HG02973 (cell line): Measurements from ENCODE around the gene MAD1L1.

Source experiments
- ATAC-seq: cut with Tn5 transposase; IDR thresholded peaks from one replicate; pipeline ENCODE4 v1.9.1; 2021; ENCODE audit warnings: moderate library complexity; ENCODE audit not compliant: unreplicated experiment

MAD1L1 gene

GRCh38 chr7:2049782-2050510, 182.8 kb downstream of the MAD1L1 start:
- no peak for ATAC-seq

GRCh38 chr7:2049111-2049781, 183.5 kb downstream of the MAD1L1 start:
- no peak for ATAC-seq

GRCh38 chr7:2048531-2048930, 184.2 kb downstream of the MAD1L1 start:
- ATAC-seq, result no peak

GRCh38 chr7:2048006-2048405, 184.7 kb downstream of the MAD1L1 start:
- ATAC-seq, result no peak

GRCh38 chr7:2046581-2047565, 185.9 kb downstream of the MAD1L1 start:
- no peak for ATAC-seq

- no peak for ATAC-seq
Observed at GRCh38 chr7:2045559-2046405, 187.0 kb downstream of the MAD1L1 start.

- no peak for ATAC-seq
Observed at GRCh38 chr7:2044883-2045471, 187.8 kb downstream of the MAD1L1 start.

GRCh38 chr7:2044311-2044882, 188.3 kb downstream of the MAD1L1 start:
- ATAC-seq, result no peak

GRCh38 chr7:2043316-2044039, 189.3 kb downstream of the MAD1L1 start:
- no peak for ATAC-seq

- ATAC-seq, result no peak
Observed at GRCh38 chr7:2042650-2043049, 190.1 kb downstream of the MAD1L1 start.

- ATAC-seq, result no peak
Observed at GRCh38 chr7:2041496-2042367, 191.0 kb downstream of the MAD1L1 start.

GRCh38 chr7:2040893-2041270, 191.9 kb downstream of the MAD1L1 start:
- no peak for ATAC-seq

- ATAC-seq, result no peak
Observed at GRCh38 chr7:2040201-2040892, 192.4 kb downstream of the MAD1L1 start.

- no peak for ATAC-seq
Observed at GRCh38 chr7:2038931-2039728, 193.6 kb downstream of the MAD1L1 start.

GRCh38 chr7:2037808-2038522, 194.8 kb downstream of the MAD1L1 start:
- ATAC-seq, result no peak

- no peak for ATAC-seq
Observed at GRCh38 chr7:2037301-2037807, 195.4 kb downstream of the MAD1L1 start.
